Measurements from ENCODE around the gene FBXL12.

FBXL12 gene

DNA sequence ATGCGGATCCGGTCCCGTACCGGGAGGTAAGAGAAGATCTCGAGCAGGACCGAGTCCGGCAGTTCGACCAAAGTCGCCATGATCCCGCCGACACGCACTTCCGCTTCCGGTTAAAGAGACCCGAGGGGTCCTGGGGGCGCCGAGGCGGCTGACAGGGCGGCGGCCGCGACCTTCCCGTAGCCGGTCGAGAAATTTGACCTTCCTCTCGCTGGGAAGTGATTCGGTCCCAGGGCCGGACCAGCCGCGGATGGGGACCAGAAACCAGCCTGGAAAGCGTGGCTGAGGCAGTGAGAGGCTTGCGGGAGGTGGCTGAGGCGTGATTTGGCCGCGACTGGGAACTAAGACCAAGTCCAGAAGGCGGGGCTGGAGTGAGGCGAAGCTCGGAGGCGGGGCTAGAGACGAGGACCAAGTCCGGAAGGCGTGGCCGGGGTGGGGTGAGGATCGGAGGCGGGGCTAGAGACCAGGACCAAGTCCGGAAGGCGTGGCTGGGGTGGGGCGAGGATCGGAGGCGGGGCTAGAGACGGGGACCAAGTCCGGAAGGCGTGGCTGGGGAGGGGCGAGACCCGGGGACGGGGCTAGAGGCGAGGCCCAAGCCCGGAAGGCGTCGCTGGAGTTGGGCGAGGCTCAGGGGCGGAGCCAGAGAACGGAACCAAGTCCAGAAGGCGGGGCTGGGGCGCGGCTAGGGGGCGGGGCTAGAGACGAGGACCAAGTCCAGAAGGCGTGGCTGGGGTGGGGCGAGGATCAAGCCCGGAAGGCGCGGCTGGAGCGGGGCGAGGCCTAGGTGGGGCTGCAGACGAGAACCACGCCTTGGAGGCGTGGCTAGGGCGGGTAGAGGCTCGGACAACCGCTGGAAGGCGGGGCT, at the start of gene FBXL12:
Gene FBXL12, minus strand, starts transcription at position 346 of the 862 bp plus-strand sequence. Its CDS starts 266 bp downstream, at position 80.
- Mint-ChIP-seq H3K27me3 (no peaks in the 10 kb centered on the region), H3K27ac (peak within 1 kb of the TSS; percentile 97), H3K4me3 (peak within 1 kb of the TSS; percentile 94), H3K9me3 (peaks cover 11% of the 10 kb centered on the region), H3K36me3 (ENCODE audit: low read depth) (peaks cover 50% of the 10 kb centered on the region), H3K4me1 (ENCODE audit: low read depth) (peaks cover 30% of the 10 kb centered on the region)
- intact Hi-C loops (cut with micrococcal nuclease): loop anchor here (1.0 to 5.0 kb wide), 4 partner anchors 8 to 987 kb away; partner anchors contain the start of genes MBD3L1, UBL5 and ZNF558

DNA sequence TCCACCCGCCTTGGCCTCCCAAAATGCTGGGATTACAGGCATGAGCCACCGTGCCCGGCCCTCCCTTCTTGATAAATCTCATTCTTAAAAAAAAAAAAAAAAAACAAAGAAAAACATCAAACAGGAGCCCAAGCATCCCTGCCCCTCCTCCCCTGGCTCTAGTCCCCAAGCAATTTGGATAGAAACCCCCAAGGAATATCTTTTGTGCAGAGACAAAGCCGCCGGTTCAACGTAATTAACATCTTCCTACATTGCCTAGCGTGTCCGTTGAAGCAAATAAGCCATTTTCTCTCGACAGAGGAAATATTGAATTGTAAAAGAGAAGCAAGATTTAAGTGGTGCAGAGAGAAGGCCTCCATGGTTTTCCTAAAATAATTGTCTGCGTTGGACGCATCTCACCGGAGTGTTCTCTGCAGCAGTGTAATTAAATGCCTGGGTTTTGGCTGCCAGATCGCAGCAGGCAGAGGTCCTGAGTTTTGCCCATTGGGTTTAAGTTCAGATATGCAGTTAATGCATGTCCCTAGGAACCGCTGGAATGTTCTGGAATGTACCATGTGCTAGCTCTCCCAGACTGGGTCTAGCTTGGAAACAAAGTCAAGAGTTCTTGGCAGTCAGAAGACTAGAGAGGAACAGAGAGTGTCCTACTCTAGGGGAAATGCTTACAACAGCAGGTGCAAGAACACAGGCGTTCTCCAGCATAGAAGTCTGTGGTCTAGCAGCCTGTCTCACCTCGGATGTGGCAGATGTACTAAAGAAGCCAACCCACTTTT, 47.0 kb upstream of the FBXL12 start:
- intact Hi-C loops (cut with micrococcal nuclease): no loop called here
- H3K9me3 Mint-ChIP-seq: no peaks in the 10 kb centered on the region
- no peak overlapping the region for H3K27ac Mint-ChIP-seq
- H3K36me3 Mint-ChIP-seq (ENCODE audit: low read depth): no peaks in the 10 kb centered on the region
- H3K4me3 Mint-ChIP-seq: no peak overlapping the region
- H3K4me1 Mint-ChIP-seq (ENCODE audit: low read depth): no peaks in the 10 kb centered on the region
- peaks cover 5% of the 10 kb centered on the region for H3K27me3 Mint-ChIP-seq

GRCh38 chr19:9863759-9864158, 44.9 kb upstream of the FBXL12 start:
- no peaks in the 10 kb centered on the region for H3K36me3 Mint-ChIP-seq (ENCODE audit: low read depth)
- H3K27ac Mint-ChIP-seq: no peak overlapping the region
- no peaks in the 10 kb centered on the region for H3K4me1 Mint-ChIP-seq (ENCODE audit: low read depth)
- intact Hi-C loops (cut with micrococcal nuclease): no loop called here
- H3K27me3 Mint-ChIP-seq: peaks cover 7% of the 10 kb centered on the region
- H3K9me3 Mint-ChIP-seq: no peaks in the 10 kb centered on the region
- H3K4me3 Mint-ChIP-seq: no peak overlapping the region

DNA sequence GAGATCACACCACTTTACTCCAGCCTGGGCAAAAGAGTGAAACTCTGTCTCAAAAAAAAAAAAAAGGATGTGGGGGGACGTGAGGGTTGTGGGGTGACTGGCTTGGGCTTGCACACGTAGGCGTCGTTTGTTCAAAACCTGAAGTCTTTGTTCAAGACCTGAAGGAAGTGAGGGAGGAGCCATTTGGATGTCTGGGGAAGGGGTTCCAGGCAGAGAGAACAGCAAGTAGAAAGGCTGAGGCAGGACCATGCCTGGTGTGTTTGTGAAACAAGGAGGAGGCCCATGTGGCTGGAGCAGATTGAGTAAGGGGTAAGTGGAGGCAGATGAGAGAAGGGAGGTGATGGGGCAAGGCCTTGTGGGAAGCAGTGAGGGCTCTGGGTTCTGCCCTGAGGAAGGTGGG, 44.1 kb upstream of the FBXL12 start:
- Mint-ChIP-seq H3K4me3 (no peak overlapping the region), H3K27me3 (peaks cover 7% of the 10 kb centered on the region), H3K36me3 (ENCODE audit: low read depth) (no peaks in the 10 kb centered on the region), H3K9me3 (no peaks in the 10 kb centered on the region), H3K4me1 (ENCODE audit: low read depth) (peaks cover 6% of the 10 kb centered on the region), H3K27ac (no peak overlapping the region)
- intact Hi-C loops (cut with micrococcal nuclease): no loop called here

DNA sequence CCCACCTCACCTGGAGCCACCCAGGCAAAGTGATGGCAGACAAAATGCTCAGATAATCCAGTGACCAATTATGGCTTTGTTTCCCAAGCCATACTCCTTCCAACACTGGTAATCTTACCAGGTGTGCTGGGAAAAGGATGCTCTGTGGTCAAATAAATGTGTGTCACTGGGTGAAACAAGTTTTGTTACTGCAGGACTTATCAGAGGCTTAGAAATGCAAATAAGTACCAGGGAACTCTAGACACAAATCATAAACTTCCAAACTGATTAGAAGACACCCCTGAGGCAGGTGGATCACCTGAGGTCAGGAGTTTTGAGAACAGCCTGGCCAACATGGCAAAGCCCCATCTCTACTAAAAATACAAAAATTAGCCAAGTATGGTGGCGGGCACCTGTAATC, 42.6 kb upstream of the FBXL12 start:
- intact Hi-C loops (cut with micrococcal nuclease): no loop called here
- Mint-ChIP-seq H3K4me3 (no peak overlapping the region), H3K9me3 (no peaks in the 10 kb centered on the region), H3K27me3 (peaks cover 5% of the 10 kb centered on the region), H3K36me3 (ENCODE audit: low read depth) (no peaks in the 10 kb centered on the region), H3K4me1 (ENCODE audit: low read depth) (peaks cover 12% of the 10 kb centered on the region), H3K27ac (no peak overlapping the region)

- Mint-ChIP-seq H3K27ac (no peak overlapping the region), H3K27me3 (peaks cover 5% of the 10 kb centered on the region), H3K9me3 (no peaks in the 10 kb centered on the region), H3K4me1 (ENCODE audit: low read depth) (peaks cover 12% of the 10 kb centered on the region), H3K4me3 (no peak overlapping the region), H3K36me3 (ENCODE audit: low read depth) (no peaks in the 10 kb centered on the region)
- intact Hi-C loops (cut with micrococcal nuclease): no loop called here
These were observed 41.5 kb upstream of the FBXL12 start for GRCh38 chr19:9860407-9860806.

GRCh38 chr19:9858766-9859165, 39.9 kb upstream of the FBXL12 start:
- H3K4me3 Mint-ChIP-seq: no peak overlapping the region
- peaks cover 5% of the 10 kb centered on the region for H3K27me3 Mint-ChIP-seq
- peaks cover 8% of the 10 kb centered on the region for H3K36me3 Mint-ChIP-seq (ENCODE audit: low read depth)
- no peak overlapping the region for H3K27ac Mint-ChIP-seq
- H3K4me1 Mint-ChIP-seq (ENCODE audit: low read depth): peaks cover 12% of the 10 kb centered on the region
- no peaks in the 10 kb centered on the region for H3K9me3 Mint-ChIP-seq
- intact Hi-C loops (cut with micrococcal nuclease): no loop called here

DNA sequence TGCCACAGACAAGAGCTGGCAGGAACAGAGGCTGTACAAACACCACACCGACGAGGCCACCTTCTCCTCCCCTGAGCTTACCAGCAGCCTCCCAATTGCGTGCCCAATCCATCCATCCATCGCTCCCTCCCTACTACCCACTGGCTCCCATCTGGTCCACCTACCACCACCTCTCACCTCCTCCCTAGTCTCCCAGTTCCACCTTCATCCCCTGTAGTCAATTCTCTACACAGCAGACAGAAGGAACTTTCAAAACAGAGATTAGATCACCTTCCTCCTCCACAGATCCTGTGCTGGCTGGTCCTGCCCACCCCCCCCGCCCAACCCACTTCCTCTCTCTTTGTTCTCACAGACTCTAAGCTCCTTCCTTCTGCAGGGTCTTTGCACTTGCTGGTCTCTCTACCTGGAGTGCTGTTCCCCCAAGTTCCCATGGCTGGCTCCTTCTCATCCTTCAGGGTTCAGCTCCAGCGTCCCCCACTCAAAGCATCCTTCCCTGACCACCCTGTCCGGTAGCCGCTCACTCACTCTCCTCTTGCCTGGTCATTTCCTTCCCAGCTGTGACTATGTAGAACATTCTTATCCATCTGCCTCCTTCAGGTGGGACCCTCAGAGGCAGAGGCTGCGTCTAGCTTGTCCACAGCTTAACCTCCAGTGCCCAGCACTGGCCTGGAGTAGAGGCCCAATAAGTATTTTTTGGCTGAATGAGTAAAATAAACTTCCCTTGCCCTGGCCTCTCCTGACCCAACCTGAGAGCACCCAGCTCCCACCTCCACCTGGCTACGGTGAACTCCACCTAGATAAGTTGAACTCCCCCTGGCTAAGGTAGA, 39.3 kb upstream of the FBXL12 start:
- Mint-ChIP-seq H3K4me1 (ENCODE audit: low read depth) (peaks cover 12% of the 10 kb centered on the region), H3K27ac (no peak overlapping the region), H3K4me3 (no peak overlapping the region), H3K27me3 (peaks cover 4% of the 10 kb centered on the region), H3K36me3 (ENCODE audit: low read depth) (peaks cover 11% of the 10 kb centered on the region), H3K9me3 (no peaks in the 10 kb centered on the region)
- intact Hi-C loops (cut with micrococcal nuclease): no loop called here

- Mint-ChIP-seq H3K27ac (no peak overlapping the region), H3K4me1 (ENCODE audit: low read depth) (peaks cover 12% of the 10 kb centered on the region), H3K9me3 (no peaks in the 10 kb centered on the region), H3K27me3 (peaks cover 2% of the 10 kb centered on the region), H3K36me3 (ENCODE audit: low read depth) (peaks cover 19% of the 10 kb centered on the region), H3K4me3 (no peak overlapping the region)
- intact Hi-C loops (cut with micrococcal nuclease): no loop called here
These were observed 38.3 kb upstream of the FBXL12 start for GRCh38 chr19:9857076-9857721.

GRCh38 chr19:9856609-9857008, 37.7 kb upstream of the FBXL12 start:
- intact Hi-C loops (cut with micrococcal nuclease): no loop called here
- peaks cover 2% of the 10 kb centered on the region for H3K27me3 Mint-ChIP-seq
- no peak overlapping the region for H3K4me3 Mint-ChIP-seq
- H3K27ac Mint-ChIP-seq: no peak overlapping the region
- peaks cover 12% of the 10 kb centered on the region for H3K4me1 Mint-ChIP-seq (ENCODE audit: low read depth)
- H3K9me3 Mint-ChIP-seq: no peaks in the 10 kb centered on the region
- H3K36me3 Mint-ChIP-seq (ENCODE audit: low read depth): peaks cover 23% of the 10 kb centered on the region

DNA sequence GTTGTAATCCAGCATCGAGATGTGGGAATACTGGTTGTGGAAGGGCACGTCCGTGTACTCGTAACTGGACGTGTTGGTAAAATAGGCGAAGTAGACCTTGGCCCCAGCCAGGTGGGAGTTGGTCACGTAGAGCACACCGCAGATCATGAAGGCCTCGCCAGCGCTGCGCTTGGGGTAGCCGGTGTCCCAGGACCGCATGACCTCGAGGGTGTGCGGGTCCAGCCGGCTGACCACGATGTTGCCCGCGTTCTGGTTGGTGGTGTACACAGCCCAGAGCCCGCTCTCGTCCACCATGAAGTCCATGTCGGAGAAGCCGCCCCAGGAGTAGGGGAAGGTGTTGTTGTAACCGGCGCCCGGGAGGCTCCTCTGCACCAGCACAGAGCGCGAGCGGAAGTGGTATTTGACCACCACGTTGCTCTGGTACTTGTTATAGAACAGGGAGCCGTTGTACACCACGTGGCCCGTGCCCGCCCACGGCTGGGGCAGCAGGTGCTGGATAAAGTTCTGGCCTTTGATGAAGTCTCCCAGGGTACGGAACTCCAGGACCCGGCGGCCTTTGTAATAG, 35.5 kb upstream of the FBXL12 start:
- no peaks in the 10 kb centered on the region for H3K9me3 Mint-ChIP-seq
- H3K4me3 Mint-ChIP-seq: no peak overlapping the region
- H3K36me3 Mint-ChIP-seq (ENCODE audit: low read depth): peaks cover 45% of the 10 kb centered on the region
- H3K4me1 Mint-ChIP-seq (ENCODE audit: low read depth): peaks cover 12% of the 10 kb centered on the region
- peaks cover under 1% of the 10 kb centered on the region for H3K27me3 Mint-ChIP-seq
- no peak overlapping the region for H3K27ac Mint-ChIP-seq
- intact Hi-C loops (cut with micrococcal nuclease): no loop called here

GRCh38 chr19:9850235-9850959, 31.5 kb upstream of the FBXL12 start:
- no peaks in the 10 kb centered on the region for H3K27me3 Mint-ChIP-seq
- peaks cover 85% of the 10 kb centered on the region for H3K36me3 Mint-ChIP-seq (ENCODE audit: low read depth)
- intact Hi-C loops (cut with micrococcal nuclease): no loop called here

More at GRCh38 chr19:9850235-9850959, 31.5 kb upstream of the FBXL12 start:
- H3K27ac Mint-ChIP-seq: no peak overlapping the region
- H3K4me1 Mint-ChIP-seq (ENCODE audit: low read depth): peaks cover 10% of the 10 kb centered on the region
- H3K4me3 Mint-ChIP-seq: no peak overlapping the region
- H3K9me3 Mint-ChIP-seq: no peaks in the 10 kb centered on the region
